Caki2 (cell line): ENCODE measurements around the gene RPL37. TPM values are rescaled to one million over a fixed set of nuclear protein-coding genes. Genes with fewer than 3 reads are reported as not detected.
A peak's percentile ranks its signal among the peaks of the same experiment; 100 is the strongest.
"Not testable (repeated sequence)": the region's sequence is repeated elsewhere in the genome, so short reads cannot be mapped to it uniquely, and the experiment has no call there.

Experiments
- DNase-seq: peaks from one replicate; pipeline ENCODE4 v3.0.0-alpha.2; 2015; ENCODE audit warnings: low read depth
- in situ Hi-C: cut with HindIII; loops from 2 replicates; pipeline ENCODE4 v1.10.0; 2016; ENCODE audit warnings: low sequenced_read_pairs, low pct_unique_long_range_greater_than_20kb, mixed read lengths
- total RNA-seq: library from RNA; depleted of rRNA; stranded (reverse); fragments of >200 nt; shearing (Covaris generic); gene quantifications from 2 replicates; pipeline ENCODE4 v1.2.3, GENCODE V29; 2014; ENCODE audit warnings: low replicate concordance; rRNA removed

Gene RPL37
- 118 and 170 TPM in 2 replicates for total RNA-seq

DNA sequence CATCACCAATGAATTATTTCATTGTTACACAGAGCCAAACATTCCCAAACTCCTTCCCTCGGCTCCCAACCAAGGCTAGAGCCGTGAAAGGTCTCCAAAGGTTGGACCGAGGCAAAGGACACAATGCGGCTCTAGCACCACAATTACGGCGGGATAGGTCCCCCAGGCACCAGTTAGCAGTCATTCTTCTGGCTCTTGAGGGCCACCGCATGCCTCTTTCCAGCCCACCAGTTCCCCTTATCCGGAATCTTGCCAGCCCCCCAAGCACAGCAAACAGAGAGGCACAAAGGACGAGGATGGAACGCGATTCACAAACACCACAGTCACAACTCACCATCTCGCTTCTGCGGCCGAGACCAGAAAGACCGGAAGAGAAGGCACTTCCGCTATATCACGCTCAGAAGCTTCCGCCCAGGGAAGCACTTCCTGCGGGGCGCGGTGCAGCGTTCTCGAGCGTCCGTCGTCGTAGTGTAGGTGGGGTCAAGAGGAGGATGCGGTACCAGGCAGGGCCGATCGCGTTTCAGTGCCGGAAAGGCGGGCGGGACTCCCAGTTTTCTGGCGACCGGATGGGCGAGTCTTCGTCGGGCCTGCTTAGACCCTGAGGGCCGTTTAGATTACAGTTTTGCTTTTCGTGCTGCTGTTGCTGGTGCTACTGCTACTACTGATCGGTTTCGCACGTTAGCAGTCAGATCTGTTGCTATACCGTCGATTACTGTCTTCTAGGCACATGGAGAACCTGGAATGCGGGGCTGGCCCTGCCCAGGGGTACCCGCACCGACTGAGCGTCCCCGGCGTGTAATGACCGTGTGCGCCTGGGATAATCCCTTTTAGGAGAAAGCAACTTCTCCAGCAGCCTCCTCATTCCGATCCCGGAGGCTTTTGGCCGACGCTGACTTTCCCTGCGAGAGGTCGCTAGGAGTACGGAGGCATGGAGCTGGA is at the start of gene RPL37:
RPL37 (minus strand) TSS at position 374 of the 939 bp plus-strand sequence; CDS start at position 337, 37 bp downstream.
- in situ Hi-C loops = no loop called here
- peak; percentile 95 for DNase-seq

DNA sequence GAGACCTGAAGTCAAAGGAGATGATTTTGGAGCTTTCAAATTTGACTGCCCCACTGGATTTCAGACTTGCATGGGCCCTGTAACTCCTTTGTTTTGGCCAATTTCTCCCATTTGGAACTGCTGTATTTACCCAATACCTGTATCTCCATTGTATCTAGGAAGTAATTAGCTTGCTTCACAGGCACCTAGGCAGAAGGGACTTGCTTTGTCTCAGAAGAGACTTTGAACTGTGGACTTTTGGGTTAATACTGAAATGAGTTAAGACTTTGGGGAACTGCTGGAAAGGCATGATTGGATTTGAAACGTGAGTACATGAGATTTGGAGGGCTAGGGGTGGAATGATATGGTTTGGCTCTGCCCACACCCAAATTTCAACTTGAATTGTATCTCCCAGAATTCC is 48.0 kb upstream of the RPL37 start:
- DNase-seq, in situ Hi-C loops: not testable (repeated sequence)

DNA sequence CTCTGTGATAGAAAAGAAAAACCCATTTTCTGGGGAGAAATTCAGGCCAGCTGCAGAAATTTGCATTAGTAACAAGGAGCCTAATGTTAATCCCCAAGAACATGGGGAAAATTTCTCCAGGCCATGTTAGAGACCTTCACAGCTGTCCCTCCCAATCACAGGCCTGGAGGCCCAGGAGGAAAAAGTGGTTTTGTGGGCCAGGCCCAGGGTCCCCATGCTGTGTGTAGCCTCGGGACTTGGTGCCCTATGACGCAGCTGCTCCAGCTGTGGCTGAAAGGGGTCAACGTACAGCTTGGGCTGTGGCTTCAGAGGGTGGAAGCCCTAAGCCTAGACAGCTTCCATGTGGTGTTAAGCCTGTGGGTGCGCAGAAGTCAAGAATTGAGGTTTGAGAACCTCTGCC is 47.3 kb upstream of the RPL37 start:
- in situ Hi-C loops = no loop called here
- DNase-seq = no peak

DNA sequence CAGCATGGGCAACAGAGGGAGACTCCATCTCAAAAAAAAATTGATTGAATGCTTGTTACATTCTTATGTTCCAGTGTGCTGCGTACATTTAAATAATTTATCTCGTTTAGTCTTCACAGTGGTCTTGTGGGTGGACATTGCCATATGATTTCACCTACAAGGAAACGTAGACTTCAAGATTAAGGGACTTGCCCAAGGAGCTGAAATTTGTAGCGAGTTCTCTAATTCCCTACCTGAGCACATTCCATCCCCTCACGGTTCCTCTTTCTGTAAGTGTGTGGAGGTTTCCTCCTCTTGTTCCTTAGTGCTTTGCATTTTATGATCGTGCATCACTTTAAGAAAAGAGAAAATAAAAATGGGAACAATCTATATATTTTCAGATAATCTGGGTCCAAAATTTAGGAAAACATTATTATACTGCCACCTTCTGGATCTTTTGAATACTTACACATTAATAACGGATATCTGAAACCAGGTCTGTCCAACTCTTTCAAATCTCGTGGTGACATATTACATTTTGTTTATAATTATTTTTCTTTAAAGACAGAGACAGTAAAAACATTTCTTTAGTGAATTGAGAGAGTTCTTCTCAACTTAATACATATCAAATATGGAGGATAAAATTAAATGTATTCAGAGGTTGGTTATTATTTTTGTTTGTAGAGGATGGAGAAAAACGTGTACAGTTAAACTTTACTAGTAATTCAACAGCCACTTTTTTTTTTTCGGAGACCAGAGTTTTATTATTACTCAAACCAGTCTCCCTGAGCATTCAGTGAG is 44.3 kb upstream of the RPL37 start:
- in situ Hi-C loops = no loop called here
- DNase-seq = peak; percentile 8

DNA sequence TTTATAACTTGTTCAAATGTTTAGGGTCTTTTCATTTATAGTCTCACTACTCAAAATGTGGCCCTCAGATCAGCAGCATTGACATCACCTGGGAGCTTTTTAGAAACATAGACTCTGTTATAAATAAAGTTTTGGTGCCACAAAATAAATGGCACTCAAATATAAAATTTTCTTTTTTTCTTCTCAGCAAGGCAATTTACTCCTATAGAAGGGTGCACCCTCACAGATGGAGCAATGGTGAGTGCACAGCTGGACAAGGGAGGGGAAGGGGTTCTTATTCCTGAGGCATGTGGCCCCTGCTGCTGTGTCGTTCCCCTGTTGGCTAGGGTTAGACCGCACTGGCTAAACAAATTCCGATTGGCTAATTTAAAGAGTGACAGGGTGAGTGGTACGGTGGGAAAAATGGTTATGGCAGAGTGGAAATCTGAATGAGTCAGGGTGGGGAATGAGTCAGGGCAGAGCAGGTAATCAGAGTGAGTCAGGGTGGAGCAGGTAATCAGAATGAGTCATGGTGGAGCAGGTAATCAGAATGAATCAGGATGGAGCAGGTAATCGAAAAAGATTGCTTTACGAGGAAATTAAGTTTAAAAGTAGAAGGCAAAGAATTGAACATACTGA is 42.5 kb upstream of the RPL37 start:
- no peak for DNase-seq
- in situ Hi-C loops = no loop called here

DNA sequence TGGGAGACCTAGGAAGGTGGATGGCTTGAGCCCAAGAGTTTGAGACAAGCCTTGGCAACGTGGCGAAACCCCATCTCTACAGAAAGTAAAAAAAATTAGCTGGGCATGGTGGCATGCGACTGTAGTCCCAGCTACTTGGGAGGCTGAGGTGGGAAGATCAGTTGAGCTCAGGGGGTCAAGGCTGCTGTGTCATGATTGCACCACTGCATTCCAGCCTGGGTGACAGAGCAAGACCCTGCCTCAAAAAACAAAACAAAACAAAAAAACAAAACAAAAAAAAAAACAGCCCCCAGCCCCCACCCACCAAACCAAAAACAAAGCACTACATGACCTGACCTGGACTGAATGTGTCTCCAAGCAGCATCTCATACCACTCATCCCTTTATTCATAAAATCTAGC is 40.9 kb upstream of the RPL37 start:
- DNase-seq = no peak
- in situ Hi-C loops = no loop called here

DNA sequence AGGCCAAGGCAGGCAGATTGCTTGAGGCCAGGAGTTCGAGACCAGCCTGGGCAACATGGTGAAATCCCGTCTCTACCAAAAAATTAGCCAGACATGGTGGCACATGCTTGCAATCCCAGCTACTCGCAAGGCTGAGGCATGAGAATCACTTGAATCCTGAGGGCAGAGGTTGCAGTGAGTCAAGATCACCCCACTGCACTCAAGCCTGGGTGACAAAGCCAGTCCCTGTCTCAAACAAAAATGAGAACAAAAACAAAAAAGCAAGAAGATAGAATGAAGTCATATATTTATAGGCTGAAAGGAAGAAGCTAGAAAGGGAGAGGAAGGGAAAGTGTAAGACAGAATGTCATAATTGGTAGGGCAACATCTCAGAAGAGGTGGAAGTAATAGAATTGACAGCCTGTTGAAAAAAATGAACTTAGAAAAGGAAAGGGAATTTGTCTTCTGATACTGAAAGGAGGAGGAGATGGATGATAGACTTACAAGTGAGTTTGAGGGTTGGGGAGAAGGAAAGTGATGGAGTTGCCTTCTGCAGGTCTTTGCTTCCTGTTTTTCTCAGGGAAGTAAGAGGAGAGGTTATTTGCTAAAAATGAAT is 38.4 kb upstream of the RPL37 start:
- in situ Hi-C loops = no loop called here
- no peak for DNase-seq

DNA sequence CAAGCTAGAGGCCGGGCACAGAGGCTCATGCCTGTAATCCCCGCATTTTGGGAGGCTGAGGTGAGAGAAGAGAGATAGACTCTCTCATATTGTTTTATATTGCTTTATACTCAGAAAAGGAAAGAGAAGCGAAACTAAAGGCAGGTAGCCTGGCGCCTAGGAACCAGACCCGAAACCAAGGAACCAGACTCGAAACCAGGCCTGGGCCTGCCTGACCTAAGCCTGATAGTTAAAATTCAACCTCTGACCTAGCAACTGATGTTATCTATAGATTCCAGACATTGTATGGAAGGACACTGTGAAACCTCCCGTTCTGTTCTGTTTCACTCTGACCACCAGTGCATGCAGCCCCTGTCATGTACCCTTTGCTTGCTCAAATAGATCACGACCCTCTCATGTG is 37.2 kb upstream of the RPL37 start:
- in situ Hi-C loops, DNase-seq: not testable (repeated sequence)

DNA sequence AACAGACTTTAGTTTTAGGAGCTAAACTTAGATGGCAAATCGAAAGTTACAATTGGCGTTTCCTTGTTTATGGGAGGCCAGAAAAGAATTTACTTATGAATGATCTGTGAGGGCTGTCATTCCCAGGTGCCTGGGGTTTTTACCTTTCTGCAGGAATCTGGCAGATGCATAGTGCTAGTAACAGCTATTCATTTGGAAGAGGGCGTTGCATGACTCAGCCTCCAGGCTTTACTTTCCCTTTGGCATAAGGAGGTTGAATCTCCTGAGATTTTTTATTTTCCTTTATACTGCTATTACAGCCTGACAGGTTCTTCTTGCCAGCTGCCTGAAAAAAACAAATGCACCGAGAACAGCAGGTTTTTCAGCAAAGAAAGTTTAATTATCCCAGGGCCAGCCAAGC is 36.2 kb upstream of the RPL37 start:
- in situ Hi-C loops = no loop called here
- no peak for DNase-seq

DNA sequence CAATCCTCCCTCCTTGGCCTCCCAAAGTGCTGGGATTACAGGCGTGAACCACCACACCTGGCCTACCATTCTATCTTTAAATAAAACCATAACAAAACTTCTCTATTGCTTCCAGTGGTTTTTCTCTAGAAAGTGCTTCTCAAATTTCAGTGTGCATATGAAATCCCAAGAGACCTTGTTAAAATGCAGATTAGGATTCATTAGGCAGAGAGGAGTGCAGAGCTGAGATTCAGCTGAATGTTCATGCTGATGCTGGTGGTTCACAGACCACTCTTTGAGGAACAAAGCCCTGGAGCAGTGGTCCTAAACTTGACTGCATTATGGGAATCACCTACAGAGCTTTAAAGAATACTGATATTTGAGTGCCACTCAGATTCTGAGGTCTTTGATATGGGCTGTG is 34.4 kb upstream of the RPL37 start:
- in situ Hi-C loops = no loop called here
- DNase-seq = no peak

DNA sequence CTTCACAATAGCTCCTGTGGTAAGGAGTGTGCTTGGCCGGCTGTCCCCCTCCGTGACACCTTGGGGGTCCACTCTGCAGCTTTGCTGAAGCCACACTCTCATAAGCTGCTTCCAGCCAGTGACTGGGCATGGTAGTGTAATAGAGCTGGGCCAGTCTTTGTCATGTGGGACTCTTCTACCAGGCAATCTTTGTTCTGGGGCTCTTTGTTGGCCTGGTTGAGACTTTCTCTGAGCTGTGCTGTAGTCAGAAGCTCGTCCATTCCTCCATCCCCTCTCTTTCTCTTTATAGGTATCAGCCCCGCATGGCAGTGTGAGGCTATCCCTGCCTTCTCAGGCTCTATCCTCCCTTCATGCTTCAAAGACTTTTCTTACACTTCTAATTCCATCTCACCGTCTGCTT is 31.8 kb upstream of the RPL37 start:
- in situ Hi-C loops = no loop called here
- DNase-seq = no peak

DNA sequence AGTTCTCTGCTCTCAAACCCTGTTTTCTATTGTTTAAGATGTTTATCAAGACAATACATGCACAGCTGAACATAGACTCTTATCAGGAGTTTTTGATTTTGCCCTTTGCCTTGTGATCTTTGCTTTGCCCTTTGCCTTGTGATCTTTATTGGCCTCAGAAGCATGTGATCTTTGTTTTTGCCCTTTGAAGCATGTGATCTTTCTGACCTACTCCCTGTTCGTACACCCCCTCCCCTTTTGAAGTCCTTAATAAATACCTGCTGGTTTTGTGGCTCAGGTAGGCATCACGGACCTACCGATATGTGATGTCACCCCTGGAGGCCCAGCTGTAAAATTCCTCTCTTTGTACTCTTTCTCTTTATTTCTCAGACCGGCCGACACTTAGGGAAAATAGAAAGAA is 30.0 kb upstream of the RPL37 start:
- DNase-seq, in situ Hi-C loops: not testable (repeated sequence)

DNA sequence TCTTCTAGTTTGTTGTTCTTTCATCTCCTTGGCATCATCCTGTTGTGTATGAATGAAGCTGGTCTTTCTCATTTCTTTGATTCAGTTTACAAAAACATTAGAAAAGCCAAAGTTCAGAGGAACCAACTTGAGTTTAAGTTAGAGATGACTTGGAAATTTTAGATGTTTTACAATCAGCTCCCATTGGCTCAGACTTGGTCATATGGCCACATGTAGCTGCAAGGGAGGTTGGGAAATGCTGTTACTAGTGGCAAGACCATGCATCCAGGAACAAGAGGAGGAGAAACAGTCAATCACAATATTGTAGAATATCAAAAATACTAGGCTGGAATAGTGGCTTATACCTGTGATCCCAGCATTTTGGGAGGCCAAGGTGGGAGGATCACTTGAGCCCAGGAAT is 25.7 kb upstream of the RPL37 start:
- no peak for DNase-seq
- in situ Hi-C loops = no loop called here

DNA sequence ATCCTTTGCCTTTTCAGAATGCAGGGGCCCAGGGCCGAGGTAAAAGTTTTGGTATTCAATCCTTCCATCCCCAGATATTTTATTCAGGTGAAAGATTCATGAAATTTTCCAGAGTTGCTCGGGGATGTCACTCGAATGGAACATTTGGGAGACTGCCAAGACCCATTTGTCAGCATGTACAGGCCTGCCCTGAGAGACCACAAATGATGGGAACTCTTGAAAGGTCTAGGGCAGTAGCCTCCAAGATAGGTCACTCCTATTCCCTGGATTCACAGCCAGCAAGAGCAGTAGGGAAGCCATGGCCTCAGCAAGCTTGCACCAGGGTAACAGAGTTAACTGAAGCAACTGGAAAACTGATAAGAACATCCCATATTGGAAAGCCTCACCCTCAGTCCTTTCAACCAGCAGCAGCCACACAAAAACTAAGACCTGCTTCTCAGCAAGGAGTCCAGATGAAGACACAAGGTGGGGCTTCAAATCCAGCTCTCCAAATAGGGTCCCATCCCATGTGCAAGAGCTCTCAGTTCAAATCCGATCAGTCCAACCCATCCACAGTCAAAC is 18.7 kb upstream of the RPL37 start:
- in situ Hi-C loops = no loop called here
- DNase-seq = peak; percentile 46

DNA sequence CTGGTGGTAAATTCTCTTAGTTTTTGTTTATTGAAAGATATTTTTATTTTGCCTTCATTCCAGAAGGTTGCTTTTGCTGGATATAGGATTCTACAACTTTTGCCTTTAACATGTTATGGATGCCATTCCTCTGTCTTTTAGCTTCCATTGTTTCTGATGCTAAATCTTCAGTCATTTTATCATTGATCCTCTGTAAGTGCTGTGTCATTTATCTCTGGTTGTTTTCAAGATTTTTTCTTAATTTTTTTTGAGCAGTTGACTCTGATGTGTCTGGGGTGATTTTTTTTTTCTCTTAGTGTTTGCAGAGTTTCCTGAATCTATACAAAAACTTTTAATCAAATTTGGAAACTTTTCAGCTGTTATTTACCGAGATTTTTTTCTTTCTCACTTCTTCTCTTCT is 12.5 kb upstream of the RPL37 start:
- in situ Hi-C loops = no loop called here
- DNase-seq = no peak

DNA sequence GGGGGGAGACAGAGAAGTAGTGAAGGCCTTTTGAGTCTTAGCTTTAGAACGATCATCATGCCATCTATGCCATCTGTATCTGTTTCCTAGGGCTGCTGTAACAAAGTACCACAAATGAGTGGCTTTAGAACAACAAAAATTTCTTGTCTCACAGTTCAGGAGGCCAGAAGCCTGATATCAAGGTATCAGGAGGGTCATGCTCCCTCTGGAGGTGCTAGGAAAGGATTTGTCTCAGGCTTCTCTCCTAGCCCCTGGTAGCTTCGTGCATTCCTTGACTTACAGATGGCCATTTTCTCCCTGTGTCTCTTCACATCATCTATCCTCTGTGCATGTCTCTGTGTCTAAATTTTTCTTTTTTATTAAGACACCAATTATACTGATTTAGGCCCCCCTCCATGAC is 11.3 kb upstream of the RPL37 start:
- no peak for DNase-seq
- in situ Hi-C loops = no loop called here

DNA sequence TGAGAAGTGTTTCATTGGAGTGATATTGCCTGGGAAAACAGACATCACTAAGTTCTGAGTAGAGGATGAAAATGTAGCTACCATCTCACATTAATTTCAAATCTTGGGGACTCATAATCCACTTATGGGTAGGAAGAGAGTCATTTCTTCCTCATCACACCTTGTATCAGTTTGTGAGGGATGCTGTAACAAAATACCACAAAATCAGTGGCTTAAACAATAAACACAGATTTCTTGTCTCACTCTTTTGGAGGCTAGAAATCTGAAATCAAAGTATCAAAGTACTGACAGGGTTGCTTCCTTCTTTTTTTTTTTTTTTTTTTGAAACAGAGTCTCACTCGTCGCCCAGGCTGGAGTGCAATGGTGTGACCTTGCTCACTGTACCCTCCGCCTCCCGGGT is 9.5 kb upstream of the RPL37 start:
- no peak for DNase-seq
- in situ Hi-C loops = no loop called here

DNA sequence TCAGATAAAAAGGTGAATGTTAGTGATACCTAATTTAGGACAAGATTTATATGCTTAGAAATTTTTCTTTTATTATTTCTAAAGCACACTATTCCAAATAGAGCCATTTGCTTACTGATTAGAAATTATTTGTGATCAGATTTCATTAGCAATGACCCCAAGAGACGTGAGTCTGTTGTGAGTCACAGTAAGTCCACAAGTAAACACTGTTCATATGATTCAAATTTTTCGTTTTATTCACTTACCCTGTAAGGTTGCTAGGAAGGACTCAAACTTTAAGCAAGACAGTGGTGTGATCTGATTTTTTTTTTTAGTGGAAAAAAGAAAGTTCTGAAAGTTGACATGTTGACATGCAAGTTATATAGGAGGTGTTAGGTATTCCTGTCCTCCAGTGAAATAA is 7.3 kb upstream of the RPL37 start:
- in situ Hi-C loops = no loop called here
- DNase-seq = no peak
